HG02840 (cell line): ENCODE data around the gene NAT8L.

Experiments used
- ATAC-seq: cut with Tn5 transposase; IDR thresholded peaks from one replicate; pipeline ENCODE4 v1.9.1; 2021; ENCODE audit warnings: mild to moderate bottlenecking, moderate library complexity, moderate number of reproducible peaks; ENCODE audit not compliant: unreplicated experiment, low FRiP score

NAT8L gene

GRCh38 chr4:2073808-2074481 lies 14.8 kb downstream of the NAT8L start:
- ATAC-seq, result no peak

DNA sequence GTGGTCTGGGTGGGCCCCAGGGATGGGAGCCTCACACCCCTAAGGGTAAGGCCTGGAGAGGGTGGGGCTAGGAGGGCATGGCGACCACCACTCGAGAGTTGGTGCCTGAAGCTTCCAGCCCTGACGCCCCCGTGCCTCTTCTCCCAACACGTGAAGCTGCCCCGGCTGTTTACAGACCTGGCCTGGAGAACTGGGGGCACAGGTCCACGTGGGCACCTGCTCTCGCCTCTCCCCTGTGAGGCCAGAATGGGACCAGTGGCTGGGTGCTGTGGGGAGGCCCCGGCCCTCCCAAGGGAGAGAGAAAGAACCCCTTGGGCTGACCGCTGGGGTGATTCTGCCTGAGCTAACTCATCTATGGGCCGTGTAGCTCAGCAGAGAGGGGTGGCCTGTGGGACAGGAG lies 15.5 kb downstream of the NAT8L start:
- no peak for ATAC-seq

- no peak for ATAC-seq
Observed at GRCh38 chr4:2075171-2075986, 16.3 kb downstream of the NAT8L start.

- no peak for ATAC-seq
Observed at GRCh38 chr4:2075987-2076907, 17.1 kb downstream of the NAT8L start.

- ATAC-seq, result no peak
Observed at GRCh38 chr4:2076908-2077536, 17.9 kb downstream of the NAT8L start.

- ATAC-seq, result no peak
Observed at GRCh38 chr4:2077537-2078460, 18.7 kb downstream of the NAT8L start.

DNA sequence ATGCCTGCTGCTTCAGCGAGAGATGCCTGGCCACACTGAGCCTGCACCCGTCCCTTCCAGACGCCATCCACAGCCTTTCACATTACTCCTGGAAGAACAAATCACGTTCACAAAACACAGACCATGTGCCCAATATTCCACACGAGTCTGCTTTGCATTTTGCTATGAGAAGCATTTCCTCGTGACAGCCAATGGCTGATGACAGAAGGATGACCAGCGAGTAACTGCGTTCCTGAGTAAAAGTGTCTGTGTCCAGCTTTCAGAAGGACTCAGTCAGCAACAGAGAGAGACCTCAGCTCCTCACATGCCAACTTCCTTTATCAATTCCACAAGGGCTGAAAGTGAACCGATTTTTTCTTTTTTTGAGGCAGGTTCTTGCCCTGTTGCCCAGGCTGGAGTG lies 19.5 kb downstream of the NAT8L start:
- no peak for ATAC-seq

- ATAC-seq, result no peak
Observed at GRCh38 chr4:2079006-2079405, 19.9 kb downstream of the NAT8L start.

DNA sequence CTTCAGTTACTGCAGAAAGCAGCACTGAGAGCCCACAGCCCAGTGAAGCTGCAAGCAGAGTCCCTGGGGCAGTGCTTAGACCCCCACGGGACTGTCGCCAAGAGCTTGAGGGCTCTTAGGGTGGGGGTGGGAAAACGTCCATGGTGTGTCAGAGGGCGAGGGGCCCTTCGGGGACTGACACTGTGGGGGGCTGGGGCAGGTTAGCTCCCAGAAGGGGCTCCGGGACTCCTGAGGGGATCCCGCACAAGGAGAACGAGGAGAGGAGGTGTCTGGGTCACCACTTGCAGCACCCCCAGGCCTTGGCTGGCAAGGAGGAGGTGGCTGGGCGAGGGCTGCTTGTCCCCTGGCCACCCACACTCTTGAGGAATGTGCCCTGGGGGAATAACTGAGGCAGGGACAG lies 20.8 kb downstream of the NAT8L start:
- no peak for ATAC-seq

GRCh38 chr4:2080429-2081300 lies 21.5 kb downstream of the NAT8L start:
- no peak for ATAC-seq

DNA sequence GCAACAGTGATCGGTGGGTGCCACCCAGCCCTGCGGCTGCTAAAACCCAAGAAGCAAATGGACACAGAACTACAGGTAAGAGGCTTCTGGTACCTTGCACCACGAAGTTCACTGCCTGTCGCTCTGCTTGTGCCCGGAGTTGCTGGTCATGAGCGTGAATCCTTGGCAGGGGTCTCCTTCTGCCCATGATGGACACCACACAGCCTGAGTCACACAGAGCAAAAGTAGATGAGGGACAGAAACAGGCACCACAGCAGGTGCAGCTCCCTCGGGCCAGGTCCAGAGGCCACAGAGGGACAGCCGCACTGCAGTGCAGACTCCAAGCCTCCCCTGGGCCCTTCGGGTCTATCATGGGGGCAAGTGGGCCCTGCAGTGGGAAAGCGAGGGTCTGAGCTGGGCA lies 22.4 kb downstream of the NAT8L start:
- ATAC-seq, result no peak

- ATAC-seq, result no peak
Observed at GRCh38 chr4:2082118-2082517, 23.0 kb downstream of the NAT8L start.

DNA sequence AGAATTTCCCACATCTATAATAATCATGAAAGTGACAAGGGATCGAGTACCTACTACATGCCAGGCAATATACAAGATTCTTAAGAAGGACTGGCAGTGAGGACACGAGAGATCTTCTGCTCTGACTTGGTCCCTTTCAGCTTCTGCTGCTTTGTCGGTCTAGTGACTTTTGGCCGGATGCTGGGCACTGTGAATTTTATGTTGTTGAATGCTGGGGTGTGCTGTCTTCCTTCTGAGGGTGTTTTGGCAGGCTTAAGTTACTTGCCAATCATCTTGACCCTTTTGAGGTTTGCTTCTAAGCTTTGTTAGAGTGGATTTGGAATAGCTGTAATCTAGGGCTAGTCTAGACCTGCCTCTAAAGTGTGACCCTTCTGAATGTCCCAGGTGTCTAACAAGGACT lies 23.5 kb downstream of the NAT8L start:
- no peak for ATAC-seq

DNA sequence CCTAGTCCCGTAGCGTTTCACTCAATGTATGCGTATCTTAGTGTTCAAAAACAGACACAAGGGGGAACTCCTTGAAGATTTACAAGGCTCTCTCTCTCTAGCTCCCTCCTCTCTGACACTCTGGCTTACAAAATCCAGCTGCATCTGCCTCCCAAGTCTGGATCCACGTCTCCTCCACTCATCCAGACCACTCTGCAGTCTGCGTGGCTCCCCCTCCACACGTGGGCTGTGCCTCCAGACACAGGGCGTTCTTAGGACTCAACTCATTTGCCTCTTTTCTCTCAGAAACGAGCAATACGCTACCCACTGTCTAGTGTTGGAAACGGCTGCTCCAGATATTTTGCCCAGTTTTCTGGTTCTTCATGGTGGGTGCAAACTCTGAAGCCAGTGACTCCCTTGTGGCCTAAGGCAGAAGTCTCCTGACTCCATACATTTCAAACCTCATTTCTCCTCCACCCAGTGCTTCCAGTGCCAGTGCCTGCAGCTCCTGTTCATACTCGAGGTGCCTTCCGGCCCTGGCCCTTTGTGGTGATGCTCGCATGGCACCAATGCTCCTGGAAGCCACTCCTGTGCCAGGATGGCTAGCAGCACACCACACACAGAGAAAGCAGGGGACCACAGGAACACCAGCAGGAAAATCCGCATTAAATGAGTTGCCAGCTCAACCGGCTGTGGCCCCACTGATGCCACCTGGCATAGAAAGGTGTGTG lies 24.1 kb downstream of the NAT8L start:
- no peak for ATAC-seq

GRCh38 chr4:2083826-2084160 lies 24.7 kb downstream of the NAT8L start:
- ATAC-seq, result no peak

GRCh38 chr4:2084316-2084715 lies 25.2 kb downstream of the NAT8L start:
- ATAC-seq, result no peak

DNA sequence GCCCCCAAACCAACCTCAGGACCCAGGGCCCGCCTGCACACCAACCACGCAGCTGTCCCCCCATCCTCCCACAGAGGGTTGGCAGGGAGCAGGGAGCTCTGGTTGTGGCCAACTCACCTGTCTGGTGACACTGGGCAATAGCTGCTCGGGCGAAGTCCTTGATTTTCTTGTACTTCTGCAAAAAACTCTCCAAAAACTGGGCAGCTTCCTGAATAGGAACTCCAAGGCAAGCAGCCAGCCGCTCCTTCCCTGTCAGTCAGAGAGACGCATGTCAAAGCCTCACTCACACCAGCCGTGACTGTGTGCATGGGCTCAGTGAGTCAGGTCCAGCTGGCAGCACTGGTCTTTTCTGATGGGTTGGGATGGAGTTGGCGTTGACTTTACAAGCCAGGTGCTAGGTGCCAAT lies 26.4 kb downstream of the NAT8L start:
- no peak for ATAC-seq

- no peak for ATAC-seq
Observed at GRCh38 chr4:2087170-2087569, 28.0 kb downstream of the NAT8L start.
